ENCODE data around the gene VDAC2.

DNA sequence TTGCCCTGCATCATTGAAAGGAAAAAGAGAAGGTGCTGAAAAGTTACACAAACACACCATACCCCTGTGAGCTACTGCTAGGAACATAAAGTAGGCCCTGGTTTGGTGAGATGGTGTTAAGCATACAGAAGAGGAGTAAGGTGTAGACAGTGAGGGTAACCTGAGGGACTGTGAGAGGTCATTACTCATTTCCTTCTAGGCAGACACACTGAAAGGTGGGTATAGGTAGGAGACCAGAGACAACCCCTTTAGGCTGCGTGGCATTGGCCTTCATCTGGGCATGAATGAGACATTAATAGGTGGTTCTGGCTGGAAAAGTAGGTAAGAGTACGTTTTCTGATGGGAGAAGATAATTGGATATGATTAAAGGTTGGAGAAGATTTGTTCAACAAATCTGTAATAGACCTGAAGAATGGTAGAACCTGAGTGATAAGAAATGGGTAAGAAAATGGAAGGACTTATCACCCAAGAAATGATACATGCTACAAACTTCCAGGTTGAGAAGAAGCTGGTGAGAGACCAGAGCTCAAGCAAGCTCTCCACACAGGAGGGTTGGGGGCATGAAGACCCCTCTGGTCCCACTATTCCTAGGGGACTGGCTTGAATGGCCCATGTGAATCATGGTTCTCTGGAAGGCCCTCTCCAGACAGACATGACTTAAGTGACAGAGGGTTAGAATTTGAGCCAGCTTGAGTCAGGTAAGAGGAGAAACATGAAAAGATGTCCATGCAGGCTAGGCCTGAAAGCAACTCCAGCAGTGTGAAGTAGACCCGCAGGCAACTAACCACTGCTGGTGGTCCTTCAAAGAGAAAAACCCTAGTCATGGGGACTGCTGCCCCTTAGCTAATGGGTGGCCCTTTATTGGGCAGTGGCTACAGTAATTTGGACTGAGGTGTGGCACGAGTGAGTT lies 21.3 kb downstream of the VDAC2 start:
- TF ChIP-seq POLR2A (IDR thresholded peaks at IDR 0.05) (no peak), POLR2AphosphoS5 (IDR thresholded peaks at IDR 0.05) (no peak)
- TF ChIP-seq, protein P1, sequence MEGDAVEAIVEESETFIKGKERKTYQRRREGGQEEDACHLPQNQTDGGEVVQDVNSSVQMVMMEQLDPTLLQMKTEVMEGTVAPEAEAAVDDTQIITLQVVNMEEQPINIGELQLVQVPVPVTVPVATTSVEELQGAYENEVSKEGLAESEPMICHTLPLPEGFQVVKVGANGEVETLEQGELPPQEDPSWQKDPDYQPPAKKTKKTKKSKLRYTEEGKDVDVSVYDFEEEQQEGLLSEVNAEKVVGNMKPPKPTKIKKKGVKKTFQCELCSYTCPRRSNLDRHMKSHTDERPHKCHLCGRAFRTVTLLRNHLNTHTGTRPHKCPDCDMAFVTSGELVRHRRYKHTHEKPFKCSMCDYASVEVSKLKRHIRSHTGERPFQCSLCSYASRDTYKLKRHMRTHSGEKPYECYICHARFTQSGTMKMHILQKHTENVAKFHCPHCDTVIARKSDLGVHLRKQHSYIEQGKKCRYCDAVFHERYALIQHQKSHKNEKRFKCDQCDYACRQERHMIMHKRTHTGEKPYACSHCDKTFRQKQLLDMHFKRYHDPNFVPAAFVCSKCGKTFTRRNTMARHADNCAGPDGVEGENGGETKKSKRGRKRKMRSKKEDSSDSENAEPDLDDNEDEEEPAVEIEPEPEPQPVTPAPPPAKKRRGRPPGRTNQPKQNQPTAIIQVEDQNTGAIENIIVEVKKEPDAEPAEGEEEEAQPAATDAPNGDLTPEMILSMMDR (IDR thresholded peaks at IDR 0.05), result no peak
